HG02610 (cell line): ENCODE results near the gene DAB2IP.

ENCODE experiments used
- ATAC-seq: cut with Tn5 transposase; IDR thresholded peaks from one replicate; pipeline ENCODE4 v1.9.1; 2021; ENCODE audit warnings: mild to moderate bottlenecking, moderate library complexity; ENCODE audit not compliant: unreplicated experiment

DAB2IP gene

GRCh38 chr9:121773286-121773953 is 122.0 kb downstream of the DAB2IP start:
- ATAC-seq, result no peak

- no peak for ATAC-seq
Observed at GRCh38 chr9:121773954-121774714, 122.7 kb downstream of the DAB2IP start.

- ATAC-seq, result no peak
Observed at GRCh38 chr9:121774715-121775613, 123.5 kb downstream of the DAB2IP start.

GRCh38 chr9:121776001-121776738 is 124.7 kb downstream of the DAB2IP start:
- no peak for ATAC-seq

GRCh38 chr9:121776739-121777637 is 125.6 kb downstream of the DAB2IP start:
- ATAC-seq, result no peak

- ATAC-seq, result no peak
Observed at GRCh38 chr9:121778252-121779225, 127.1 kb downstream of the DAB2IP start.

GRCh38 chr9:121779381-121780117 is 128.1 kb downstream of the DAB2IP start:
- ATAC-seq, result no peak

- no peak for ATAC-seq
Observed at GRCh38 chr9:121780177-121781040, 129.0 kb downstream of the DAB2IP start.

- ATAC-seq, result no peak
Observed at GRCh38 chr9:121781145-121781548, 129.7 kb downstream of the DAB2IP start.

- no peak for ATAC-seq
Observed at GRCh38 chr9:121781701-121782464, 130.4 kb downstream of the DAB2IP start.

- no peak for ATAC-seq
Observed at GRCh38 chr9:121782514-121783110, 131.2 kb downstream of the DAB2IP start.

GRCh38 chr9:121783111-121783510 is 131.7 kb downstream of the DAB2IP start:
- no peak for ATAC-seq

- no peak for ATAC-seq
Observed at GRCh38 chr9:121783521-121784507, 132.4 kb downstream of the DAB2IP start.

GRCh38 chr9:121784731-121785411 is 133.4 kb downstream of the DAB2IP start:
- no peak for ATAC-seq
